CD4-positive, CD25-positive, alpha-beta regulatory T cell (primary cell): Measurements from ENCODE around the gene PEX13. TPM values are rescaled to one million over a fixed set of nuclear protein-coding genes. Genes with fewer than 3 reads are reported as not detected.
A peak's percentile ranks its signal among the peaks of the same experiment; 100 is the strongest.
"Not testable (repeated sequence)": the region's sequence is repeated elsewhere in the genome, so short reads cannot be mapped to it uniquely, and the experiment has no call there.

Experiments
- ATAC-seq, 2 donors: fragments of 150-1000 bp; cut with Tn5 transposase; one replicate each; pipeline ENCODE4 v1.10.0; 2021; ENCODE audit warnings: low read depth in 2 of 2, moderate number of reproducible peaks in 2 of 2, moderate library complexity in 1 of 2
- DNase-seq, 3 donors: peaks; one replicate each; pipeline versions ENCODE4 v3.0.0 to v3.0.0-alpha.2; 2012 to 2022; ENCODE audit warnings: mixed read lengths in 1 of 3
- H3K27ac ChIP-seq: one replicate; pipeline ENCODE4 v1.7.0; 2013; ENCODE audit warnings: mild to moderate bottlenecking, low read length; ENCODE audit not compliant: insufficient read depth, poor library complexity, severe bottlenecking
- H3K27me3 ChIP-seq: one replicate; pipeline ENCODE4 v1.7.0; 2013; ENCODE audit warnings: low read length; ENCODE audit not compliant: control insufficient read depth, insufficient read depth
- H3K36me3 ChIP-seq: one replicate; pipeline ENCODE4 v1.7.0; 2013; ENCODE audit warnings: mild to moderate bottlenecking, low read length, moderate library complexity; ENCODE audit not compliant: control insufficient read depth, insufficient read depth
- H3K4me1 ChIP-seq: 2 replicates; pipeline ENCODE4 v1.7.0; 2013; ENCODE audit warnings: mild to moderate bottlenecking, low read length; ENCODE audit not compliant: insufficient read depth, control insufficient read depth, poor library complexity, severe bottlenecking
- H3K4me3 ChIP-seq: one replicate; pipeline ENCODE4 v1.7.0; 2013; ENCODE audit warnings: low read depth, mild to moderate bottlenecking, low read length, moderate library complexity
- H3K9me3 ChIP-seq, 2 experiments: 1 replicate in 1 of 2; 2 replicates in 1 of 2; pipeline ENCODE4 v1.7.0; 2013; ENCODE audit warnings: low read length in 2 of 2, mild to moderate bottlenecking in 1 of 2, moderate library complexity in 1 of 2; ENCODE audit not compliant: control insufficient read depth in 2 of 2
- H3K27ac Mint-ChIP-seq, 3 donors: one replicate each; pipeline ENCODE4 v1.8.0; 2020 to 2022; ENCODE audit warnings: mild to moderate bottlenecking in 3 of 3, mixed read lengths in 3 of 3, moderate library complexity in 2 of 3
- H3K27me3 Mint-ChIP-seq: one replicate; pipeline ENCODE4 v1.8.0; 2022; ENCODE audit warnings: mild to moderate bottlenecking, mixed read lengths
- H3K36me3 Mint-ChIP-seq: one replicate; pipeline ENCODE4 v1.8.0; 2020; ENCODE audit warnings: mixed read lengths
- H3K4me1 Mint-ChIP-seq, 4 donors: one replicate each; pipeline ENCODE4 v1.8.0; 2020 to 2022; ENCODE audit warnings: mixed read lengths in 4 of 4, mild to moderate bottlenecking in 1 of 4
- H3K4me3 Mint-ChIP-seq, 4 donors: one replicate each; pipeline ENCODE4 v1.8.0; 2020 to 2022; ENCODE audit warnings: mild to moderate bottlenecking in 4 of 4, mixed read lengths in 4 of 4, moderate library complexity in 3 of 4
- H3K9me3 Mint-ChIP-seq, 7 donors: one replicate each; pipeline ENCODE4 v1.8.0; 2020 to 2022; ENCODE audit warnings: mixed read lengths in 7 of 7, mild to moderate bottlenecking in 3 of 7, moderate library complexity in 2 of 7
- polyA plus RNA-seq, 4 donors: library from polyadenylated mRNA; unstranded; fragments of 300-500 nt; fragmentation: Illumina TruSeq; gene quantifications; one replicate each; pipeline ENCODE4 v1.2.3, GENCODE V29; 2021
- total RNA-seq: library from RNA; stranded (reverse); gene quantifications from one replicate; pipeline ENCODE4 v1.2.3, GENCODE V29; 2022

PEX13 gene
- total and polyA plus RNA-seq, 5 donors from 2014 or later: 9.4 to 15.6 (median 13.1) TPM

DNA sequence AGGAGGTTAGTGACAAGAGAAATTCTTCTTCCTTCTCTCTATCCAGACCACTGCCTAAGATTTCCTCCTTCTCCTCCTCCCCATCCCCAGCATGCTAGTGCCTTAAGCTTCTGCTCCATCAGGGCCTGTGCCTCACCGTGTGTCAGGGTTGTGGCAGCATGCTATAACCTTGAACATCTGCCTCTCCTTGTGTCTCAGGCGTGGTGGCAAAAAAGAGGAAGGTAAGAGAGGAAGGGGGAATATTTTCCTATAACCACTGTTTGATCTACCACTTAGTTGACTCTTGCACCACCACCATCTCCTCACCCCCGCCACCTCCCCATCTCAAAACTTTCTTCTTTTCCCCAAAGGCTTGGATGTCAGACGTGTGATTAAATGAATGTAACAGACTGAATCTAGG is 38.3 kb upstream of the PEX13 start:
- no peak overlapping the region for H3K27ac ChIP-seq
- H3K9me3 ChIP-seq: no peaks in the 10 kb centered on the region

DNA sequence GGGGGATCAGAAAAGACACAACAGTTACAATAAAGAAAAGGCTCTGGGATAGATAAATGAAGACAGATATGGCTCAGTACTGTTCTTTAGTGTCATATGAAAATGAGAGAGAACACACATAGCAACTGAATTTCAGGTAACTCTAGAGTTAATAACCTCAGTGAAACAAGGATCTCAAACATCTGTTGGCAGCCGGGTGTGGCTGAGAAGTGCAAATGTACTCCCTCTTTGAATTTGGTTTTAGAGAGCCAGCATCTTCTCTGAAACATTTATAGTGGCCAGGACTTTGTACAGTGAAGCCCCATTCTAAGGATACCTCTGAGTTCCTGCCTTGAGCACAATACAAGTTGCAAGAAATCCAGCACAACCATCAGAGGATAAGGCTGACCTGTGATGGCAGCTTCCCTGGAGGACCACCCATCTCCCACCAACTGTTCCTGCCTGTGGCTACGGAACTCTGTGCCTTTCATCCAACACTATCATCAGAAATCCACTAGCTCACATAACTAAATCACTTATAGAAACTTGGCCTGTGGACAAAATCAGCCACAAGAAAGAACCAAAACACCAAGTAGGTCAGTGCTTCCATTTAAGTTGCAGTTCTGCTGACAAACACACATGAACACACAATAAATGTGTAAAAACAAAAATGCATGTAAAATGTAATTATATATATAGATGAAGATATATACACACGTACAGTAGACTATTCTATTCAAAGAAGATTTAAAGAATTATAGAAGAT is 37.3 kb upstream of the PEX13 start:
- Mint-ChIP-seq H3K9me3 (peaks cover 0 to 1% (median 0%) of the 10 kb centered on the region in 7 donors), H3K36me3 (no peaks in the 10 kb centered on the region), H3K4me3 (no peak overlapping the region), H3K4me1 (peaks cover 11 to 35% (median 14%) of the 10 kb centered on the region in 4 donors), H3K27me3 (no peaks in the 10 kb centered on the region), H3K27ac (no peak overlapping the region)
- Histone ChIP-seq H3K27me3 (no peaks in the 10 kb centered on the region), H3K9me3 (no peaks in the 10 kb centered on the region), H3K4me1 (no peaks in the 10 kb centered on the region), H3K4me3 (no peak overlapping the region), H3K27ac (no peak overlapping the region), H3K36me3 (no peaks in the 10 kb centered on the region)
- ATAC-seq (no peak), DNase-seq (no peak)

More for the DNA sequence above, 38.3 kb upstream of the PEX13 start:
- Histone ChIP-seq H3K4me3 (no peak overlapping the region), H3K36me3 (no peaks in the 10 kb centered on the region), H3K4me1 (no peaks in the 10 kb centered on the region), H3K27me3 (no peaks in the 10 kb centered on the region)
- peaks cover 11 to 37% (median 14%) of the 10 kb centered on the region in 4 donors for H3K4me1 Mint-ChIP-seq
- H3K27ac Mint-ChIP-seq: no peak overlapping the region
- no peaks in the 10 kb centered on the region for H3K9me3 Mint-ChIP-seq
- no peak for ATAC-seq
- H3K27me3 Mint-ChIP-seq: no peaks in the 10 kb centered on the region
- no peak for DNase-seq
- no peaks in the 10 kb centered on the region for H3K36me3 Mint-ChIP-seq
- no peak overlapping the region for H3K4me3 Mint-ChIP-seq

DNA sequence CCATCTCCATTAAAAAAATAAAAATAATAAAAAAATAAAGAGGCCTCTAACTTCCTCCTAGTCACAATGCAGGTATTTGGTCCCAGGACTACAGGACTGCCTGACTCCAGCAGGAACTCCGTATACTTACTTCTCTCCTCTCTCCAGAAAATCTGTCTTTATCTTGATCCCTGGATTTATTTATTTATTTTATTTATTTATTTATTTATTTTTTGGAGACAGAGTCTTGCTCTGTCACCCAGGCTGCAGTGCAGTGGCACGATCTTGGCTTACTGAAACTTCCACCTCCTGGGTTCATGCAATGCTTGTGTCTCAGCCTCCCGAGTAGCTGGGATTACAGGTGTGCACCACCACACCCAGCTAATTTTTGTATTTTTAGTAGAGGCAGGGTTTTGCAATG is 35.5 kb upstream of the PEX13 start:
- not testable (repeated sequence) for H3K9me3 ChIP-seq, H3K27ac Mint-ChIP-seq, DNase-seq, H3K4me1 ChIP-seq, ATAC-seq, H3K4me3 ChIP-seq, H3K36me3 Mint-ChIP-seq, H3K27me3 Mint-ChIP-seq, H3K36me3 ChIP-seq, H3K4me3 Mint-ChIP-seq, H3K9me3 Mint-ChIP-seq, H3K27me3 ChIP-seq, H3K27ac ChIP-seq
- peaks cover 8 to 22% (median 10%) of the 10 kb centered on the region in 4 donors for H3K4me1 Mint-ChIP-seq

DNA sequence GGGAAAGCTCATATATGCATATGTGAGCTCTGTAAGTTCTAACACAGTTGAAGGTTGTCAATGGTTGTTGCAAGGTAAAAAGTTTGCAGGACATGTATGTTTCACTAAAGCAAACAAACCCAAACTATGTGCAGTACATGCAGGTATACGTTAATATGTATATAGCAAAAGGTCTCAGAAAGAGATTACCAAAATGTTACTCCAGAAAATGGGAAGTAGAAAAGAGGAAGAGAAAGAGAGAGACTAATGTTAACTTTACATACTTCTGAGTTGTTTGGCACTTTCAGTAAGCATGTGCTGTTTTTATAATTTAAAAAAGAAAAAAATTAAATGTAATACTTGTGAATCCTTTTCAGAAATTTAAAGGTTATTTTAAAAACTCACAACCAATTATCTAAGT is 32.8 kb upstream of the PEX13 start:
- Mint-ChIP-seq H3K27ac (no peak overlapping the region), H3K27me3 (no peaks in the 10 kb centered on the region), H3K4me3 (no peak overlapping the region), H3K4me1 (peaks cover 0 to 7% (median 6%) of the 10 kb centered on the region in 4 donors), H3K9me3 (peaks cover 0 to 1% (median 0%) of the 10 kb centered on the region in 7 donors), H3K36me3 (no peaks in the 10 kb centered on the region)
- Histone ChIP-seq H3K27ac (no peak overlapping the region), H3K4me3 (no peak overlapping the region), H3K36me3 (no peaks in the 10 kb centered on the region), H3K27me3 (no peaks in the 10 kb centered on the region), H3K4me1 (no peaks in the 10 kb centered on the region), H3K9me3 (no peaks in the 10 kb centered on the region)
- no peak for ATAC-seq
- DNase-seq: no peak

DNA sequence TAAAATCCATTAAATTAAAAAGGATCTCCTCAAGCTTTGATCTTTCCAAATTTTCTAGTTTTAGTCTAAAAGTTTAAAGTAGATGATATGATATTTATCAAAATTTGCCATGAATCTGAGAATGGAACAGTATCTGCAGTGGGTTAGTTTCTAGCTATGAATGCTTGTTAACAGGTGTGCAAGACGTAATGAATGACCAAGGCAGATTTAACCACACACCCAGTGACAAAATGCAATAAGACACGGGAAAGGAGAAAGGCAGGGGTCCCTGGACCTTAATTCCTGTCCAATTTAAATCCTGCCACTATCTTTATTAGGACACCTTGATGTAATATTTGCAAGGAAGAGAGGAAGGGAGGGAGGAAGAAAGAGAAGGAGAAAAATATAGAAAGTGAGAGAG is 30.5 kb upstream of the PEX13 start:
- H3K27ac ChIP-seq: no peak overlapping the region

DNA sequence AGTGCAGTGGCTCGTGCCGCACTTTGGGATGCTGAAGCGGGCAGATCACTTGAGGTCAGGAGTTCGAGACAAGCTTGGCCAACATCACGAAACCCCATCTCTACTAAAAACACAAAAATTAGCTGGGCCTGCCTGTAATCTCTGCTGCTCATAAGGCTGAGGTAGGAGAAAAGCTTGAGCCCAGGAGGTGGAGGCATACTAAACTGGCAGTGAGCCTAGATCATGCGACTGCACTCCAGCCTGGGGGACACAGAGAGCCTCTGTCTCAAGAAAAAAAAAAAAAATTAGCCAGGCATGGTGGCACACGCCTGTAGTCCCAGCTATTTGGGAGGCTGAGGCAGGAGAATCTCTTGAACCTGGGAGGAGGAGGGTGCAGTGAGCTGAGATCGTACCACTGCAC is 29.9 kb upstream of the PEX13 start:
- not testable (repeated sequence) for H3K27ac Mint-ChIP-seq

More for the DNA sequence above, 30.5 kb upstream of the PEX13 start:
- H3K4me3 ChIP-seq: no peak overlapping the region
- H3K9me3 ChIP-seq: no peaks in the 10 kb centered on the region
- no peaks in the 10 kb centered on the region for H3K4me1 ChIP-seq
- ATAC-seq (no peak), DNase-seq (no peak)
- H3K27ac Mint-ChIP-seq: no peak overlapping the region
- H3K9me3 Mint-ChIP-seq: peaks cover 0 to 7% (median 1%) of the 10 kb centered on the region in 7 donors
- H3K36me3 Mint-ChIP-seq: peaks cover 6% of the 10 kb centered on the region
- H3K27me3 ChIP-seq: no peaks in the 10 kb centered on the region
- no peaks in the 10 kb centered on the region for H3K27me3 Mint-ChIP-seq
- H3K4me1 Mint-ChIP-seq: peaks cover 0 to 14% (median 2%) of the 10 kb centered on the region in 4 donors
- H3K36me3 ChIP-seq: no peaks in the 10 kb centered on the region
- H3K4me3 Mint-ChIP-seq: no peak overlapping the region

DNA sequence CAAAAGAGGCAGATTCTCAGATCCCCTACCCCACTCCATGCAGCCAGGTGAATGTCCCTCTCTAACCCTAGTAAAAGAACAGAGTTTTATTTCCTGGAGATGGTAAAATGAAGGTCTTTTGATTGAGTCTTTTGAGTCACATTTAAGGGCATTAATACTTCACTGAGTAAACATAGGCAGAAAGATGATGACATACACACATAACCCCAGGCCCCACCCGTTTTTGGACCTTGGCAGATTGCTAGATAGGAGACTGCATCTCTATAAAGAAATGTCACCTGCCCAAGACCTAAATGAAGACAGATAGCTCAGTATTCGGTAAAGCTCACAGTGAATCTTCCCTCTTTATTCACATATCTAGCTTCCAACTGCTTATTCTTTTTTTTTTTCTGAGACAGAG is 28.3 kb upstream of the PEX13 start:
- H3K4me3 Mint-ChIP-seq: peak overlapping the region in 2 of 4 donors; percentile 35 to 75
- peaks cover 5 to 23% (median 16%) of the 10 kb centered on the region in 4 donors for H3K4me1 Mint-ChIP-seq
- peaks cover 0 to 7% (median 1%) of the 10 kb centered on the region in 7 donors for H3K9me3 Mint-ChIP-seq
- H3K27me3 ChIP-seq: no peaks in the 10 kb centered on the region
- no peak overlapping the region for H3K4me3 ChIP-seq
- no peaks in the 10 kb centered on the region for H3K9me3 ChIP-seq
- no peaks in the 10 kb centered on the region for H3K27me3 Mint-ChIP-seq
- ATAC-seq (no peak), DNase-seq (no peak)
- H3K36me3 Mint-ChIP-seq: peaks cover 6% of the 10 kb centered on the region
- H3K36me3 ChIP-seq: no peaks in the 10 kb centered on the region
- H3K27ac ChIP-seq: no peak overlapping the region
- peak overlapping the region in 1 of 3 donors; percentile 59 for H3K27ac Mint-ChIP-seq
- H3K4me1 ChIP-seq: peaks cover 6% of the 10 kb centered on the region

More for the DNA sequence above, 29.9 kb upstream of the PEX13 start:
- not testable (repeated sequence) for H3K4me3 Mint-ChIP-seq, H3K36me3 Mint-ChIP-seq, DNase-seq, H3K4me3 ChIP-seq, ATAC-seq, H3K9me3 ChIP-seq, H3K36me3 ChIP-seq, H3K4me1 ChIP-seq, H3K27me3 Mint-ChIP-seq, H3K9me3 Mint-ChIP-seq, H3K27me3 ChIP-seq, H3K27ac ChIP-seq
- peaks cover 4 to 18% (median 6%) of the 10 kb centered on the region in 4 donors for H3K4me1 Mint-ChIP-seq

DNA sequence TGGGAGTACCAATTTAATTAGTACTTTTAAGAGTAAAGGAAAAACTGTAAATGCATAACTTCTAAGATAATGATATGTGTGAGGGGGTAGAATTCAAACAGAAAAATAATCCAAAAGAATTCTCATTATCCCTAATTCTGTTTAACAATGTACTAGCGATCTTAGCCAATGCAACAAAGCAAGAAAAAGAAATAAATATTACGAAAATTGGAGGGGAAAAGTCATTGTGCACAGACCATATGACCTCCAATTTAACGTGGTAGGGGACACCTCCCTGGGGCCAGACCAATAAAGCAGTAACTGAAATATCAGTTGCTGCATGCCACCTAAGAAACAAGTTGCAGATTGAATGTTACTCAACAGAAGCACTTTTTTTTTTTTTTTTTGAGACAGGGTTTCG is 25.9 kb upstream of the PEX13 start:
- H3K9me3 Mint-ChIP-seq: peaks cover 0 to 7% (median 0%) of the 10 kb centered on the region in 7 donors
- H3K4me1 Mint-ChIP-seq: peaks cover 5 to 23% (median 17%) of the 10 kb centered on the region in 4 donors
- DNase-seq (no peak), ATAC-seq (no peak)
- Histone ChIP-seq H3K27ac (no peak overlapping the region), H3K27me3 (no peaks in the 10 kb centered on the region), H3K36me3 (no peaks in the 10 kb centered on the region), H3K9me3 (no peaks in the 10 kb centered on the region), H3K4me3 (no peak overlapping the region), H3K4me1 (peaks cover 6% of the 10 kb centered on the region)
- H3K36me3 Mint-ChIP-seq: peaks cover 6% of the 10 kb centered on the region
- peak overlapping the region in 2 of 4 donors; percentile 21 to 22 for H3K4me3 Mint-ChIP-seq
- H3K27me3 Mint-ChIP-seq: no peaks in the 10 kb centered on the region
- peak overlapping the region in 1 of 3 donors; percentile 96 for H3K27ac Mint-ChIP-seq
